ENCODE data around the gene SRRM5. TPM values are rescaled to one million over a fixed set of nuclear protein-coding genes. Genes with fewer than 3 reads are reported as not detected.

Gene SRRM5
- total and polyA plus RNA-seq, 4 donors: 0.22 to 0.49 (median 0.31) TPM; not detected in 1

DNA sequence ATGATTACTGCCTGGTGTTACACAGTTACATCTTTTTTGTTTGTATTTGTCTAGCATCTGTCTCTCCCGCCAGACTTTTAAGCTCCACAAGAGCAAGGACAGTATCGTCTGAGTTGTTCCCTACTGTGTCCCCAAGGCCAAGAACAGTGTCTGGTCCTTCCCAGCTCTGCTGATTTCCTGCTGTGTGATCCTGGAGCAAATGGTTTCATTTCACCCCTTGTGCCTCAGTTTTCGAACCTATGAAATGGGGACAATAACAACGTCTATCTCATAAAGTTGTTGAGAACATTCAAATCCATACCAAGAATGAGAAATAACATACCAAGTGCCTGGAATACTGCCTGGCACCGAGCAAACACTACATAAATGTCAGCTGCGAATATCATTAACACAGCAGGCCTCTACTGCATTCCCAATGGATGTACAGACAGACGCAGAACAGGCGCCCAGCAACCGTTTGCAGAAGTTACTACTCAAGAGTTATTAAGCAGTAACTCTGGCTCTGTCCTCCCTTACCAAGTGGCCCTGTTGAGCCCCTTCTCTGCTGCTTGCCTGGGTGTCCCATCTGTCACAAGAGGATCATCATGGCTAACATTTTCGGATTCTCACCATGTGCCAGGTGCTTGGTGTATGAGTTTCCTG, 48.0 kb upstream of the SRRM5 start:
- Histone ChIP-seq H3K9ac (ENCODE audit: insufficient read depth in 1 of 2, low read length in 2 of 2) (no peak overlapping the region), H3K9me3 (ENCODE audit: control insufficient read depth in 4 of 4, insufficient read depth in 3 of 4, low read length in 3 of 4) (no peaks in the 10 kb centered on the region), H3K4me1 (ENCODE audit: control insufficient read depth in 5 of 5, insufficient read depth in 5 of 5, low read length in 5 of 5) (peaks cover 0 to 13% (median 0%) of the 10 kb centered on the region in 5 donors), H3K27me3 (ENCODE audit: control insufficient read depth in 3 of 3, insufficient read depth in 3 of 3, low read length in 2 of 3) (no peaks in the 10 kb centered on the region), H3K27ac (ENCODE audit: low read depth in 1 of 2, low read length in 1 of 2) (peak overlapping the region in 1 of 2 donors; percentile 60), H3K4me3 (no peak overlapping the region), H3K36me3 (ENCODE audit: control insufficient read depth in 4 of 4, insufficient read depth in 4 of 4, low read length in 4 of 4) (peaks cover 0 to 20% (median 10%) of the 10 kb centered on the region in 4 donors)
- DNase-seq (no peak), ATAC-seq (ENCODE audit: insufficient read depth, low FRiP score) (no peak)
- no peak for TF ChIP-seq CTCF (IDR thresholded peaks at IDR 0.05; ENCODE audit: control extremely low read depth, extremely low read depth)
- 87 to 93% methylated on average over 10 of the region's 10 CpGs for WGBS, 2 donors

DNA sequence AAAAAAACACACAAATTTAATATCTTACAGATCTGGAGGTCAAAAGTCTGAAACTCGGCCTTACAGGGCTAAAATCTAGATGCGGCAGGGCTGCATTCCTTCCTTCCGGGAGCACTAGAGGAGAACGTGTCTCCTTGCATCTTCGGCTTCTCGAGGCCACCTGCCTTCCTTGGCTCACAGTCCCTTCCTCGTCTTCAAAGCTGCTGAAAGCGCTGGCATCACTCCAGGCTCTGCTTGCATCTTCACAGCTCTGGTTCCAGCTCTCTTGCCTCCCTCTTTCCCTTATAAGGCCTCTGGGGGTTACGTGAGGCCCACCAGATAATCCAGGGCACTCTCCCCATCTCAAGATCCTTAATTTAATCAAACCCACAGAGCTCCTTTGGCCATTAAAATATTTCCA, 47.1 kb upstream of the SRRM5 start:
- no peak for TF ChIP-seq CTCF (IDR thresholded peaks at IDR 0.05; ENCODE audit: control extremely low read depth, extremely low read depth)
- ATAC-seq (ENCODE audit: insufficient read depth, low FRiP score) (no peak), DNase-seq (no peak)
- Histone ChIP-seq H3K27ac (ENCODE audit: low read depth in 1 of 2, low read length in 1 of 2) (no peak overlapping the region), H3K36me3 (ENCODE audit: control insufficient read depth in 4 of 4, insufficient read depth in 4 of 4, low read length in 4 of 4) (peaks cover 0 to 20% (median 10%) of the 10 kb centered on the region in 4 donors), H3K27me3 (ENCODE audit: control insufficient read depth in 3 of 3, insufficient read depth in 3 of 3, low read length in 2 of 3) (no peaks in the 10 kb centered on the region), H3K4me3 (no peak overlapping the region), H3K9me3 (ENCODE audit: control insufficient read depth in 4 of 4, insufficient read depth in 3 of 4, low read length in 3 of 4) (no peaks in the 10 kb centered on the region), H3K4me1 (ENCODE audit: control insufficient read depth in 5 of 5, insufficient read depth in 5 of 5, low read length in 5 of 5) (peaks cover 0 to 13% (median 0%) of the 10 kb centered on the region in 5 donors), H3K9ac (ENCODE audit: insufficient read depth in 1 of 2, low read length in 2 of 2) (no peak overlapping the region)
- 54 to 73% methylated on average over 9 of the region's 9 CpGs for WGBS, 2 donors

GRCh38 chr19:43569657-43570056, 42.2 kb upstream of the SRRM5 start:
- Histone ChIP-seq H3K4me3 (no peak overlapping the region), H3K9me3 (ENCODE audit: control insufficient read depth in 4 of 4, insufficient read depth in 3 of 4, low read length in 3 of 4) (no peaks in the 10 kb centered on the region), H3K27me3 (ENCODE audit: control insufficient read depth in 3 of 3, insufficient read depth in 3 of 3, low read length in 2 of 3) (no peaks in the 10 kb centered on the region), H3K36me3 (ENCODE audit: control insufficient read depth in 4 of 4, insufficient read depth in 4 of 4, low read length in 4 of 4) (peaks cover 0 to 3% (median 1%) of the 10 kb centered on the region in 4 donors), H3K4me1 (ENCODE audit: control insufficient read depth in 5 of 5, insufficient read depth in 5 of 5, low read length in 5 of 5) (peaks cover 0 to 5% (median 4%) of the 10 kb centered on the region in 5 donors), H3K9ac (ENCODE audit: insufficient read depth in 1 of 2, low read length in 2 of 2) (no peak overlapping the region), H3K27ac (ENCODE audit: low read depth in 1 of 2, low read length in 1 of 2) (no peak overlapping the region)
- ATAC-seq (ENCODE audit: insufficient read depth, low FRiP score) (no peak), DNase-seq (no peak)
- 66 to 70% methylated on average over 5 of the region's 5 CpGs for WGBS, 2 donors
- TF ChIP-seq CTCF (IDR thresholded peaks at IDR 0.05; ENCODE audit: control extremely low read depth, extremely low read depth): no peak

All from lung (tissue), 12 donors.